GM08714 (cell line): ENCODE data around the gene CASD1.

Experiments used
- H3K4me3 ChIP-seq: fragments of 200-500 bp; sonication (Bioruptor generic); 2 replicates; pipeline ENCODE4 v1.5.1; 2014; ENCODE audit warnings: mild to moderate bottlenecking, low read length, inconsistent platforms
- ZNF274 ChIP-seq: IDR thresholded peaks from 2 replicates; pipeline ENCODE4 v1.6.1; 2012; ENCODE audit warnings: mild to moderate bottlenecking, low read depth, low read length

The CASD1 gene

DNA sequence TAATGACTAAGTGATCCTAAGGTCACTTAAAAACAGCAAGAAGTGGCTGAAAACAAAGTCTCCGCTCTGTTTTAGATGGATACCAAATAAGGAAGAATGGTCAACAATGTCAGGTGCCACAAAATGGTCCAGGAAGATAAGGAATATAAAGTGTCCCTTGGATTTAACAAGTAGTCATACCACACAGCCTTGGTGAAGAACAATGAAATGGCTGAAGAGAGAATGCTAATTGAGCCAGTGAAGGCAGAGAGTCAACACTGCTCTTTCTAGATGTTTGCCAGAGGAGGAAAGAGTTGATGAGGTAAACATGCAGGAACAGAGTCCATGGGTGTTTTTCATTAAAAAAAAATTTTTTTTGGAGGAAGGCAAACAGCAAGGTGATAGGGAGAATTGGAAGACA lies 2.1 kb upstream of the CASD1 start:
- no peak for TF ChIP-seq ZNF274
- H3K4me3 ChIP-seq: no peak overlapping the region

- no peak overlapping the region for H3K4me3 ChIP-seq
- TF ChIP-seq ZNF274: no peak
Observed at GRCh38 chr7:94507962-94508361, 1.6 kb upstream of the CASD1 start.

DNA sequence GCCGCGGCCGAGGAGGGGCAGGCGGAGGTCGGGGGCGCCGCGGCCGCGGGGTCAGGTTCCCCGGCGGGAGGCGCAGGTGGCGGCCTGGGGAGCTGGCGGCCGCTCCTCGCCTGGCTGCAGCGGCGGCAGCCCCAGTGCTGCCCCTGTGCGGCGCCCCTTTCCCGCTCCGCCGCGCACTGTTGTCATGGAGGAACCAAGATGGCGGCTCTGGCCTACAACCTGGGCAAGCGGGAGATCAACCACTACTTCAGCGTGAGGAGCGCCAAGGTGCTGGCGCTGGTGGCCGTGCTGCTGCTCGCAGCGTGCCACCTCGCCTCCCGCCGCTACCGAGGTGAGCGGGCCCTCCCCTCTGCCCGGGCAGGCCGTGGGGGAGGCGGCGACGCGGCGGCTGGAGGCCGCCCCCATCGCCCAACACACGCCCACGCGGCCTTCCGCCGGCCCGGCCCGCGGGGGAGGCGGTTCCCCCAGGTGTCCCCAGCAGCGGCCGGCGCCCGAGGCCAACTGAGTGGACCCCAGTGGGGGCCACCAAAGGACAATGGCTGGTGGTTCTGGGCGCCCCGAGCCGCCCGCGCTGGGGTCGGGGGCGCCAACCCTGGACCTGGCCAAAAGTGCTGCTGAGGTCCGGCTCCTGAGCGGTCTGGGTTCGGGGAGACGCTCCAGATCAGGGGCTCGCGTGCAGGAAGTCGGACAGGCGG lies 425 bp downstream of the CASD1 start:
- peak overlapping the region; percentile 85 for H3K4me3 ChIP-seq
- TF ChIP-seq ZNF274: no peak

DNA sequence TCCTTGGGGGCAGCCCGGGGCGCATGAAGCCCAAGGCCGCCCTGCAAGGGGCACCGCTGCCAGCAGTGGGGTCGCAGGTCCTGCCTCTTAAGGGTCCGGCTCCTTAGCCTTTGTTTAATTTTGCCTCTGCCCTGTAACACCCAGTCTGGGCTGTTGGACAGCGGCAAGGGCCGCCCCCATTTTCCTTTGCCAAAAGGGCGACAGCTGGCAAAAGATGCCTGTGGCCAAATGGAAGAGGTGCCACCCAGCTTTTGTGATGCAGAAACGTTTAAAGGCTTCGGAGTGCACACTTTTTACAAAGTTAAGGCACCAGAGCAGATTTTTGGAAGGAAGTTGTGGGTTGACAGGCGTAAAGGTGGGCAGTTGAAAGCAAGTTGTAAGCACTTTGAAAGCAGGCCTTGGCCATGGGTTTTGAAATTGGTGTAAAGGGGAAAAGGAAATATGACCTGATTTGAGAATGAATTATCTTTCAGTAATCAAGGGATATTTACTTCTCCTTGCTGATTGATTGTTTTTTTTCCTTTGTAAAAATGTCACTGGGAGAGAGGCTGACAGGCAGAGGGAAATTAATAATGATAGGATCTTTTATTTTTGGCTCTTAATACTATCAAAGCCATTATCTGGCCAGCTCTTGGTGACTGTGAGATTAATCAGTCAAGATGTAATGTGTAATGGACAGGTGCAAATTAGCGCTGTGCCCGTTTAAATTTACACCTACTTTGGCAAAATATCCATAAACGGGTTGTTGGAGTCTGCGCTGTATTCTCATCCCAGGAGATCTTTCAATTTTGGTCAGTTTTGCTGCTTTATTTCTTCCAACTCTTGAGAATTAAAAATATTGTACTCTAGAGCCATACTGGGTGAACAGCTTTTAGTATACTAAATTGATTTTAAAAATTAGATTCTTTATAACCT lies 1.2 kb downstream of the CASD1 start:
- H3K4me3 ChIP-seq: peak overlapping the region; percentile 85
- no peak for TF ChIP-seq ZNF274

DNA sequence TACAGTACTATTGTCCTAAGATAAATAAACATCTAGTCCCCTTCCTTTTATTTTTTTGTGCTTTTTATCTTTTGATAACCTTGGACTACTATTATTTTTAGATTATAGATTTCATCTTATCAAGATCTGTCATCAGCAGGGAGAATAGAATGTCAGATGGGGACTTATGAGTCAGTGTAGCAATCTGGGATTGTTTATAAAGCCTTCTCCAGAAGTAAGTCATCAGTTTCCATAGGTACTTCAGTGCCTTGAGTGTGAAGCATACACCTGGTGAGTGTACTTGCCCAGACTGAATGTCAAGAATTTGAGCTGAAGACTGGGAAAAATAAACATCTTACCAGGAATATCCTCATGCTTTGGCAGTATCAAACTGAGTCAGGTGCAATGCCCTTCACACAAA lies 2.1 kb downstream of the CASD1 start:
- no peak for TF ChIP-seq ZNF274
- H3K4me3 ChIP-seq: no peak overlapping the region; the same call in 1 of the 2 replicates

DNA sequence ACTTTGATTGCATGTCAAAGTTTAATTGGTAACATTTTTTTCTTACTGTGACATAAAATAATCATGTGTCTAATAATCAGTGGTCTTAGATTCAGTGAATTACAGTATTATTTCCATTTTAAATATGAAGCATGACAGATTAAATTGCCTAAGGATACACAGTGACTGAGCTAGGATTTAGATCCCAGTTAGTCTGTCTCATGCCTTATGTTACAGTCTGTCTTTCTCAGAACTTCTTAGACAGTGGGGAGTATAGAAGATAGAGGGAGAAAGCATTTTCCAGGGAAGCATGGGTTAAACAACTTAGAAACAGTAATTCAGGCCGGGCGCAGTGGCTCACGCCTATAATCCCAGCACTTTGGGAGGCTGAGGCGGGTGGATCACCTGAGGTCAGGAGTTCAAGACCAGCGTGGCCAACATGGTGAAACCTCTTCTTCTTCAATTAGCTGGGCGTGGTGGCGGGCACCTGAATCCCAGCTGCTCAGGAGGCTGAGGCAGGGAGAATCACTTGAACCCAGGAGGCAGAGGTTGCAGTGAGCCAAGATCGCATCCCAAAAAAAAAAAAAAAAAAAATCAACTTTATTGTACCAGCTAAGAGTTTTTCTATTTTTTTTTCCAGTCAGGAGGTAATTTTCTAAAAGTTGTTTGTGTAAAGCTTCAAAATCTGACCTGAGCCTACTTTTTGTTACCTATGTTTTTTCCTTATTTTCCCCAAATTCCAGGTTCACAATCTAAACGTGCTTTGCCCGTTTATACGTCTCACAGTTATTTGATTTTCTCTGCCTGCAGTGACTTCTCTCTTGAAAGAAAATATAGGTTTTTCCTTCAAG lies 3.3 kb downstream of the CASD1 start:
- no peak overlapping the region for H3K4me3 ChIP-seq
- TF ChIP-seq ZNF274: no peak

GRCh38 chr7:94513565-94513860 lies 3.9 kb downstream of the CASD1 start:
- no peak overlapping the region for H3K4me3 ChIP-seq
- no peak for TF ChIP-seq ZNF274

GRCh38 chr7:94514140-94514889 lies 4.7 kb downstream of the CASD1 start:
- H3K4me3 ChIP-seq: no peak overlapping the region; the same call in 1 of the 2 replicates
- TF ChIP-seq ZNF274: no peak

GRCh38 chr7:94514917-94515316 lies 5.3 kb downstream of the CASD1 start:
- TF ChIP-seq ZNF274: no peak
- H3K4me3 ChIP-seq: no peak overlapping the region

DNA sequence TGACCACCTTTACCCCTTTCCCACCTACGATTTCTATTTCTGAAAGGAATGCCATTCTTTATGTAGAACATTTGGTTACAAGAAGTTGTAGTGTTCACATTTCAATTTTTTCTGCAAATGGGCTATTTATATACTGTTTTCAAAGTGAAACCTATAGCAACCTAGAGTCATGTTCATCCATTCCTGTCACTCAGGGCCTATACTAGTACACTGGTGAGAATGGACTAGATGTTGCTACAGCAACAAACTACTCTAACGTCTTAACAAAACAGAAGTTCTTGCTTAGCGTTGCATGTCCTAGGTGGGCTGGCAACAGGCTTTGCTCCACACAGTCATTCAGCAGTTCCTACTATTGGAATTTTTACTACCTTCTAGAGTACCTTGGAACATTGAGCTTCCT lies 16.3 kb downstream of the CASD1 start:
- no peak for TF ChIP-seq ZNF274
- H3K4me3 ChIP-seq: no peak overlapping the region

- TF ChIP-seq ZNF274: no peak
- no peak overlapping the region for H3K4me3 ChIP-seq
Observed at GRCh38 chr7:94529516-94529915, 19.9 kb downstream of the CASD1 start.

- TF ChIP-seq ZNF274: no peak
- no peak overlapping the region for H3K4me3 ChIP-seq
Observed at GRCh38 chr7:94530109-94530508, 20.5 kb downstream of the CASD1 start.

DNA sequence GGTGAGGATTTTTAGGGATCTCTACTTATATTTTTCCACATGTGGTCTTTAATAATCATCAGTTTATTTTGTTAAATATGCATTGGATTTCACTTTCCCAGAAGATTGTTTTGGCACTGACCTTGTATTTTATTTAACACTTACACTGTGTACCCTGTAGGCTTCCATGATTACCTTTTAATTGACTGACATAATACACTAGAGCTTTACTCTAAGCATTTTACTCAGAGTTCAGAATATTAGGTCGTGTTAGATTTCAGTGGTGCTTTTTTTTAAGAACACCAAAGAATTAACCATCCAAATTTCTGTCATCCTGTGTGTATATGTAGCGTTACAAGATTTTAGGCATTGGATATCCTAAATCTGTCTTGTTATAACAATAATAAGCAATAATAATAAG lies 23.1 kb downstream of the CASD1 start:
- no peak overlapping the region for H3K4me3 ChIP-seq
- no peak for TF ChIP-seq ZNF274

GRCh38 chr7:94540428-94540827 lies 30.8 kb downstream of the CASD1 start:
- no peak for TF ChIP-seq ZNF274
- H3K4me3 ChIP-seq: no peak overlapping the region

DNA sequence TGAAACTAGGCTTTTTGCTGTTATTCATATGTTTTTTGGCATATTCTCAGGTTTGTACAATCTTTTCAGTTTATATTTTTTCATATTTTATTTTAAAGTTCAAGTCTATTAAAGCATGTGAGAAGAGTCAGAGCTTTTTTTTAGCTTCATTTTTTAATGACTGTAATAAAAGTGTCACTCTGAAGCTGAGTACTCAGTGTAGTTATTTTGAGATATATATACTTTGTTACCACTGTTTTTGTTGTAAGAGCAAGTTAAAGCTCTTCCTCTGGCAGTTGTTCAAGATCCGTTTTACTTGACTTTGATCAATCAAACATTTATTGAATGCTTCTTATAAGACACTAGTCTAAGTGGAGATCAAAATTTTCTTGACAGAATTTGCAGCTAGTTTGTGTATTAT lies 37.5 kb downstream of the CASD1 start:
- TF ChIP-seq ZNF274: no peak
- no peak overlapping the region for H3K4me3 ChIP-seq
